Subcutaneous adipose tissue (tissue), 4 donors: ENCODE results near the gene MSS51. TPM values are rescaled to one million over a fixed set of nuclear protein-coding genes. Genes with fewer than 3 reads are reported as not detected.

Experiments used
- CTCF ChIP-seq: fragments of 450-650 bp; IDR thresholded peaks from one replicate; pipeline ENCODE4 v1.5.1; 2016; ENCODE audit warnings: low read depth, mild to moderate bottlenecking, control low read depth, antibody characterized with exemption, moderate library complexity
- total RNA-seq, 4 donors: library from RNA; depleted of rRNA; stranded (reverse); fragments of >200 nt; gene quantifications; one replicate each; pipeline ENCODE4 v1.1.0, GENCODE V29; 2016

MSS51 gene
- total RNA-seq, 4 donors from 2014 or later: 2.4 to 4.0 (median 3.7) TPM

GRCh38 chr10:73439605-73440312 lies 6.4 kb upstream of the MSS51 start:
- no peak for TF ChIP-seq CTCF

GRCh38 chr10:73439055-73439454 lies 5.7 kb upstream of the MSS51 start:
- TF ChIP-seq CTCF: no peak

- TF ChIP-seq CTCF: no peak
Observed at GRCh38 chr10:73432646-73433537, 469 bp downstream of the MSS51 start.

GRCh38 chr10:73426318-73426717 lies 7.0 kb downstream of the MSS51 start:
- TF ChIP-seq CTCF: no peak

GRCh38 chr10:73424478-73424877 lies 8.9 kb downstream of the MSS51 start:
- no peak for TF ChIP-seq CTCF

GRCh38 chr10:73423309-73423708 lies 10.1 kb downstream of the MSS51 start:
- no peak for TF ChIP-seq CTCF

GRCh38 chr10:73416571-73416970 lies 16.8 kb downstream of the MSS51 start:
- TF ChIP-seq CTCF: no peak
